NT2/D1 (cell line): ENCODE data around the gene ALDH3B2.

Experiments
- YY1 ChIP-seq: IDR thresholded peaks from 2 replicates; pipeline ENCODE4 v1.6.1; 2011; ENCODE audit not compliant: insufficient read length, insufficient read depth
- ZNF274 ChIP-seq: IDR thresholded peaks from 2 replicates; pipeline ENCODE4 v1.6.1; 2011; ENCODE audit warnings: mild to moderate bottlenecking, low read depth, low read length

DNA sequence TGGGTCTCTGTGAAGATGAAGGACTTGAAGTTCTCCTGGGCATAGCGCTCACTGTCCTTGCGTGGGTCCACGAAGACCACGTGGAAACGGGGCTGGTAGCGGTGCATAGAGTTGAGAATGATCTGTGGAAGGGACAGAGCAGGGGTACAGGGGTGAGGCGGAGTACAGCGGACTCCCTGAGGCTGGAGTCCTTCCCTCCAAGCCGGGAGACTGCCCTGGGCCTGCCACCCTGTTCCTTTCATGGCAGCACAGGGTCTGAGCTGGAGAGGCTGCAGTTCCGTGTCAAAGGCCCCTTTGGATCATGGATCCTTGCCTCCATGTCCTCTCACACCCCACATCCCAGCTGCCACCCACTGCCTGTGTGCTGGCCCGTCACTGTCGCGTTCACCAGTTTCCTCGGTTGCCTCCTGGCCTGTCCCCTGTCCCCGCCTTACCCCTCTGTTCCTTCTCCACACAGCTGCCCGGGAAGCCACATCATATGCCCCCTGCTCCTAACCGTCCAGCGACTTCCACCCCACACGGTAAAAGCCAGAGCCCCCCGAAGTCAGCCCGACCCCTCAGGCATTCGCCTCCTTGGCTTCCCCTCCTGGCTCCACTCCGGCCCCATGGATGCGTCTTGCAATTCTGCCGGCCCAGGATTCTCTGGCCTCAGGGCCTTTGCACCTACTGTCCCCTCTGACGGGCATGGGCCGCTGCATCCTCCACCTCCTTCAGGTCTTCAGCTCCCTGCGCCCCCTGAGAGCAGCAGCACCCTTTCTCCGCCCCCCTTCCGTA, 41.3 kb downstream of the ALDH3B2 start:
- no peak for TF ChIP-seq YY1
- no peak for TF ChIP-seq ZNF274
